Stimulated activated CD4-positive, alpha-beta T cell treated with anti-CD3 and anti-CD28 coated beads, TNF-alpha, amount 100 ng/mL, for 48 hours (primary cell): ENCODE measurements around the gene HAS3.

ENCODE experiments used
- DNase-seq, 3 donors: peaks; one replicate each; pipeline ENCODE4 v3.0.0-alpha.2; 2020; ENCODE audit warnings: low read depth in 3 of 3

Gene HAS3

GRCh38 chr16:69093974-69094373, 11.5 kb upstream of the HAS3 start:
- DNase-seq = no peak

GRCh38 chr16:69094501-69094900, 11.0 kb upstream of the HAS3 start:
- DNase-seq = no peak

- DNase-seq = no peak
These were observed 10.3 kb upstream of the HAS3 start for GRCh38 chr16:69095193-69095592.

- no peak for DNase-seq
These were observed 5.3 kb upstream of the HAS3 start for GRCh38 chr16:69100071-69100691.

GRCh38 chr16:69106491-69107315, 1.2 kb downstream of the HAS3 start:
- DNase-seq = no peak

GRCh38 chr16:69107316-69107962, 2.0 kb downstream of the HAS3 start:
- no peak for DNase-seq

GRCh38 chr16:69108064-69108904, 2.8 kb downstream of the HAS3 start:
- no peak for DNase-seq

GRCh38 chr16:69108905-69109252, 3.4 kb downstream of the HAS3 start:
- DNase-seq = no peak

GRCh38 chr16:69109486-69110270, 4.2 kb downstream of the HAS3 start:
- no peak for DNase-seq

- no peak for DNase-seq
These were observed 5.0 kb downstream of the HAS3 start for GRCh38 chr16:69110406-69110805.

- DNase-seq = no peak
These were observed 5.9 kb downstream of the HAS3 start for GRCh38 chr16:69111216-69111875.

- DNase-seq = no peak
These were observed 6.4 kb downstream of the HAS3 start for GRCh38 chr16:69111876-69112230.

- peak; percentile 33 to 53 (median 39) for DNase-seq
These were observed 7.1 kb downstream of the HAS3 start for GRCh38 chr16:69112285-69113129.

- no peak for DNase-seq
These were observed 7.8 kb downstream of the HAS3 start for GRCh38 chr16:69113216-69113615.

- DNase-seq = no peak
These were observed 9.0 kb downstream of the HAS3 start for GRCh38 chr16:69114346-69114975.

- DNase-seq = no peak
These were observed 9.5 kb downstream of the HAS3 start for GRCh38 chr16:69114976-69115355.

- DNase-seq = no peak
These were observed 9.9 kb downstream of the HAS3 start for GRCh38 chr16:69115361-69115760.

GRCh38 chr16:69115837-69116236, 10.4 kb downstream of the HAS3 start:
- no peak for DNase-seq

- DNase-seq = no peak
These were observed 10.9 kb downstream of the HAS3 start for GRCh38 chr16:69116256-69116875.
